ENCODE results near the gene FFAR4.

The FFAR4 gene

DNA sequence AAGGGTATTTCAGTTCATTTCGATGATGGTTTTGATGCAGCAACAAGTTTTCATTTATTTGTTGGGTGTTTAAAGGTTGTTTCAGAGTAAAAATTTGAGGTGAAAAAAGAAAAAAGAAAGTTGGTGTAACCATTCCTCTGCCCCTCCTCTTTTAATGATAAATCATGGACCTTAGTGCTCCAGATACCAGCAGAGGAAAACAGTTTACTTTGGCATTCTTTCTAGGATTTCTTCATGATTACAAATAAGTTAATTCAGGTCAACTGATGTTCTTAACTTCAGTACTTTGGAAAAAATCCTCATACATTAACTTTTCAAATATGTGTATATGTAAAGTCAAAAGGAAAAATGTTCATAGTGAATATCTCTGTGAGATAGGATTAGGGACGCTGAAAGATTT lies 36.6 kb downstream of the FFAR4 start:
- peaks cover 66% of the 10 kb centered on the region for H3K27me3 ChIP-seq (ENCODE audit: control insufficient read depth, insufficient read depth, low read length)
- H3K36me3 ChIP-seq (ENCODE audit: insufficient read depth, low read length): no peaks in the 10 kb centered on the region

DNA sequence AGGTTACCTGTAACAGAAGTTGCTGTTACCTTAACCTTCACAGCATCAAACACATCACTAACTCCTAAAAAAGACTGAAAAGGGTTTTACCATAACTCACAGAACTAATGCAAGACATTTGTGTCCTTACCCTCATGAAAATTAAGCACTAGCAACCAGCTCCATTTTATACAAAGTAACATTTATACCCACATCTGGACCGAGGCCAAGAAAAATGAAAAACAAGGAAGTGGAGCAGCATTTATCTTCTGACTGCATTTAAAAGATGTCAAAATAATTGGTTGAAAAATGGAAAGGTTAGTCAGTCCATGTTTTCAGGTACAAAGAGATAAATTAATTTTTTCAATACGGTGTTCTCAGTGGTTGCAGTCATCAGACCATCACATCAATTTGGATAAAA lies 37.7 kb downstream of the FFAR4 start:
- H3K4me3 ChIP-seq (ENCODE audit: low read length): no peak overlapping the region
- H3K36me3 ChIP-seq (ENCODE audit: insufficient read depth, low read length): no peaks in the 10 kb centered on the region
- peaks cover 5% of the 10 kb centered on the region for H3K4me1 ChIP-seq (ENCODE audit: control insufficient read depth, insufficient read depth, low read length)
- no peak overlapping the region for H3K4me2 ChIP-seq (ENCODE audit: low read length)
- no peaks in the 10 kb centered on the region for H3K9me3 ChIP-seq (replicated peaks; ENCODE audit: low read length)
- no peak overlapping the region for H3K9ac ChIP-seq (ENCODE audit: low read depth, low read length)
- peaks cover 69% of the 10 kb centered on the region for H3K27me3 ChIP-seq (ENCODE audit: control insufficient read depth, insufficient read depth, low read length)

More for the DNA sequence above, 36.6 kb downstream of the FFAR4 start:
- Histone ChIP-seq H3K4me2 (ENCODE audit: low read length) (no peak overlapping the region), H3K9ac (ENCODE audit: low read depth, low read length) (no peak overlapping the region), H3K9me3 (replicated peaks; ENCODE audit: low read length) (no peaks in the 10 kb centered on the region), H3K4me3 (ENCODE audit: low read length) (no peak overlapping the region), H3K4me1 (ENCODE audit: control insufficient read depth, insufficient read depth, low read length) (peaks cover 5% of the 10 kb centered on the region)

DNA sequence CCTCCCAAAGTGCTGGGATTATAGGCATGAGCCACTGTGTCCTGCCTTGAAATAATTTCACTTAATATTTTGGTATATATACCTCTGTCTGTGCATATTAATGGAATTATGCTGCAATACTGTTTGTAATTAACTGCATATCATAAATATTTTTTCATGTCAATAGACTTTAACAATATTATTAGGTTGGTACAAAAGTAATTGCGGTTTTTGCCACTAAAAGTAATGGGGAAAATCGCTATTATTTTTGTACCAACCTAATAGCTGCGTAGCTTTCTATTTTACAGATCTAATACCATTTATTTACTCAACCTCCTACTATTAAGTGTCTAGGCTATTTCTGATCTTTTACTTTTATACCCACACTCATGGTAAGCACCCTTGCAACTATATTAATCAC lies 42.0 kb downstream of the FFAR4 start:
- Histone ChIP-seq H3K27me3 (ENCODE audit: control insufficient read depth, insufficient read depth, low read length) (peaks cover 60% of the 10 kb centered on the region), H3K36me3 (ENCODE audit: insufficient read depth, low read length) (no peaks in the 10 kb centered on the region), H3K4me3 (ENCODE audit: low read length) (no peak overlapping the region), H3K9ac (ENCODE audit: low read depth, low read length) (no peak overlapping the region), H3K4me1 (ENCODE audit: control insufficient read depth, insufficient read depth, low read length) (no peaks in the 10 kb centered on the region), H3K4me2 (ENCODE audit: low read length) (no peak overlapping the region), H3K9me3 (replicated peaks; ENCODE audit: low read length) (no peaks in the 10 kb centered on the region)

DNA sequence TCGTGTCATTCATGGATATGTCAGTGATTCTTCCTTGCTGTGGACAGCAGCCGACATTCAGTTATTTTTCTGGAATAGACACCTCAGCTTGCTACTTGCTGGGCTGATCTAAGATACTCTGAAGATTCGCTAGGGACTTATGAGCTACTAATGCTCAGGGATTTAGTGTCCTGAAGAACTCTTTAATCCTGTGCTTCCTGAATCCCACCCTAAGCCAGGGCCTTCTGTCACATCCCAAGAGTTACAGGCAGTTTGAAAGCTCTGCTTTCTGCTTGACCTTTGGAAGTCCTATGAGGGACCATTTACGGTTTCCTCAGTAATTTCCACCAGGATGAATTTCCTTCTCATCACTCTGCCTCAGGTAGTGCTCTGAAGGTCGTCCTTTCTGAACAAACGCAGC lies 45.8 kb downstream of the FFAR4 start, which contains the start of gene PDE6C:
TSS of gene PDE6C (plus strand) at position 227 of the 400 bp plus-strand sequence. CDS start 189 bp downstream, outside the sequence.
- no peak within 1 kb of the TSS for H3K9ac ChIP-seq (ENCODE audit: low read depth, low read length)
- H3K36me3 ChIP-seq (ENCODE audit: insufficient read depth, low read length): no peaks in the 10 kb centered on the region
- H3K9me3 ChIP-seq (replicated peaks; ENCODE audit: low read length): no peaks in the 10 kb centered on the region
- peaks cover 49% of the 10 kb centered on the region for H3K27me3 ChIP-seq (ENCODE audit: control insufficient read depth, insufficient read depth, low read length)
- no peak within 1 kb of the TSS for H3K4me3 ChIP-seq (ENCODE audit: low read length)
- no peak within 1 kb of the TSS for H3K4me2 ChIP-seq (ENCODE audit: low read length)
- H3K4me1 ChIP-seq (ENCODE audit: control insufficient read depth, insufficient read depth, low read length): no peaks in the 10 kb centered on the region

DNA sequence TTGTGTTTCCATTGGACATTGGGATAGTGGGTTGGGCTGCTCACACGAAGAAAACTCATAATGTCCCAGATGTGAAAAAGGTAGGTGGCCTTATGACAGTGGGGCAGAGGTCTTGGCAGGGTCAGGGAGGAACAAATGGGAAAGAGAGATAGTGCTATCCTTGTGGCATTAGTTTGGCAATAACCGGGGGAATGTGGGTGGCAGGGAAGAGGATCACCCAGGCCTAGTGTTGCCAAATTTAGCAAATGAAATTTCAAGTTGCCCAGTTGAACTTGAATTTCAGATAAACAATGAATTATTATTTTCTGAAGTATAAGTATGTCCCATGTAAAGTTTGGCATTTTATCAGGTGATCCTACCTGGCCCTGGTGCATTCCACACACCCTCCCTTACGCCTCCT lies 46.7 kb downstream of the FFAR4 start:
- Histone ChIP-seq H3K4me1 (ENCODE audit: control insufficient read depth, insufficient read depth, low read length) (no peaks in the 10 kb centered on the region), H3K9me3 (replicated peaks; ENCODE audit: low read length) (no peaks in the 10 kb centered on the region), H3K4me3 (ENCODE audit: low read length) (no peak overlapping the region), H3K9ac (ENCODE audit: low read depth, low read length) (no peak overlapping the region), H3K4me2 (ENCODE audit: low read length) (no peak overlapping the region), H3K36me3 (ENCODE audit: insufficient read depth, low read length) (no peaks in the 10 kb centered on the region), H3K27me3 (ENCODE audit: control insufficient read depth, insufficient read depth, low read length) (peaks cover 45% of the 10 kb centered on the region)

DNA sequence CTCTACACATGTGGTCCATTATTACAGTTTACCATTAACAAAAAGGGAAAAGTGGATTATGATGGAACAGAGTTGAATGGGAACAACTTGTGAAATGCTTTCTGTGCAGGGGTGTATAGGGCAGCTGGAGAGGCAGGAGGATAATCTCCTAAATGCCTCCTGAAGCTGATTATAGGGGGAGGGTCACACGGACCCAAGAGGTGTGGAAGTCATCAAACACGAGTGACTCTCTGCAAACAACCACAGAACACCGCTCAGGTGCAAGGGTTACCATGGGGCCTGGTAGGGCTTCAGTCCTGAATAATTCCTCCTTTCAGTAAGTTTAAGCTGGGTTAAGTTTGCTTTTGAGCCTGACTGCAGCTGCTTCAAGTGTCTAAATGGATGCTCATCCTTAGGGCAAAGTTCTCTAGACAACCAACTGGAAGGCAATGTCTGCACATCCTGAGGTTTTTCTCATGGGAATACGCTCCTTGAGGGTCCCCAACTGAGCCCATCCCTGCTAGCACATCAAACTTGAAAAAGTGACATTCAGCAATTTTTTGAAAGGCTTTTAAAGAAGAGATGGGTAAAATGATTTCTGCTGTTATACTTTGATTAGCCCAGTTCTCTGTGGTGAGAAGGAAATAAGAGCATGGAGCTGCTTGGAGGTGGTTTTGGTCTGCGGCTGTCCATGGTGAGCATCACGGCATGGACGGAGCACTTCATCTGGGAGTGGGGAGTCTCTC lies 47.8 kb downstream of the FFAR4 start:
- H3K9me3 ChIP-seq (replicated peaks; ENCODE audit: low read length): no peaks in the 10 kb centered on the region
- H3K4me2 ChIP-seq (ENCODE audit: low read length): no peak overlapping the region
- H3K36me3 ChIP-seq (ENCODE audit: insufficient read depth, low read length): no peaks in the 10 kb centered on the region
- no peaks in the 10 kb centered on the region for H3K4me1 ChIP-seq (ENCODE audit: control insufficient read depth, insufficient read depth, low read length)
- H3K27me3 ChIP-seq (ENCODE audit: control insufficient read depth, insufficient read depth, low read length): peaks cover 51% of the 10 kb centered on the region
- H3K4me3 ChIP-seq (ENCODE audit: low read length): no peak overlapping the region
- no peak overlapping the region for H3K9ac ChIP-seq (ENCODE audit: low read depth, low read length)

DNA sequence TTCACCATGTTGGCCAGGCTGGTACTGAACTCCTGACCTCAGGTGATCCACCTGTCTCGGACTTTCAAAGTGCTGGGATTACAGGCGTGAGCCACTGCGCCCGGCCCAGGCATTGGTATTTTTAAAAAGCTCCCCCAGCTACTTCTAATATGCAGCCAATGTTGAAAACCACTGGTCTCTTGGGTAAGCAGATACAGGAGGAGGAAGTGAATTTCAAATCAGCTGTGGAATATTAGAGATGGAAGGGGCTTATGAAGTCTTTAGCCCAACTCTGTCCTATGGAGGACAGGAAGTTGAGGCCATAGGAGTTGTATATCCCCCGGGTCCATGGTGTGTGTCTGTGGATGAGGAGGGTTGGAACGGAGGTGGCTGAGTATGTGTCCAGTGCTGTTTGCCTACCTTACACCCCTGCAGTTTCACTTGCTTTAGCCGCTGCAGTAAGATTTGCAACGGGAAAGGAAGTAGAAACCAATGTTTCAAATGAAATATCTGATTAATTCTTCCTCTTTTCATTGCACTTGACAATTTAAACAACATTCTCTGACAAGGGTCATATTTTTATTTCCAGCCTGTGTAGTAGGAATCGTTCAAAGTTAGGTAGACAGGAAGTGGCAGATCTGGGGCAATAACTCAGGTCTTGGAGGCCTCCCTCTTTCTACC lies 49.2 kb downstream of the FFAR4 start:
- H3K27me3 ChIP-seq (ENCODE audit: control insufficient read depth, insufficient read depth, low read length): peaks cover 58% of the 10 kb centered on the region
- no peak overlapping the region for H3K4me3 ChIP-seq (ENCODE audit: low read length)
- no peak overlapping the region for H3K4me2 ChIP-seq (ENCODE audit: low read length)
- H3K9ac ChIP-seq (ENCODE audit: low read depth, low read length): no peak overlapping the region
- H3K9me3 ChIP-seq (replicated peaks; ENCODE audit: low read length): no peaks in the 10 kb centered on the region
- H3K36me3 ChIP-seq (ENCODE audit: insufficient read depth, low read length): no peaks in the 10 kb centered on the region
- H3K4me1 ChIP-seq (ENCODE audit: control insufficient read depth, insufficient read depth, low read length): no peaks in the 10 kb centered on the region

DNA sequence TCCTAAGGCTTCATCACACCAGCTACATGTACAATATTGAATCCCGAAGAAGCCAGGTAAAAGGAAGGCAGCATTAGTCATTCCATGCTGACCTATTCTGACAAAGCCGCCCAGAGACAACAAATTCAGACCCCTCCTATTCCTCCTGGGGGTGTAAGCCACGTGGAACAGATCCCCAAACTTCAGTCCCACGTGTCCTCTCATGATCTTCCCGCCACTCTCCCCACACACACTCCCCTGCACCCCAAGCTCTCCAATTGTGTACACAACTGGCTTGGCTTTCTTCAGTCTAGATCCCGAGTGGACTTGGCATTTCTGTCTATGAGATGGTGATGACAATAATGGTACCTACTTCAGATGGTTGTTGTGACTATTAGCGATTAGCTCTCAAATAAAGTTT lies 54.5 kb downstream of the FFAR4 start:
- Histone ChIP-seq H3K27me3 (ENCODE audit: control insufficient read depth, insufficient read depth, low read length) (peaks cover 62% of the 10 kb centered on the region), H3K4me1 (ENCODE audit: control insufficient read depth, insufficient read depth, low read length) (no peaks in the 10 kb centered on the region)

DNA sequence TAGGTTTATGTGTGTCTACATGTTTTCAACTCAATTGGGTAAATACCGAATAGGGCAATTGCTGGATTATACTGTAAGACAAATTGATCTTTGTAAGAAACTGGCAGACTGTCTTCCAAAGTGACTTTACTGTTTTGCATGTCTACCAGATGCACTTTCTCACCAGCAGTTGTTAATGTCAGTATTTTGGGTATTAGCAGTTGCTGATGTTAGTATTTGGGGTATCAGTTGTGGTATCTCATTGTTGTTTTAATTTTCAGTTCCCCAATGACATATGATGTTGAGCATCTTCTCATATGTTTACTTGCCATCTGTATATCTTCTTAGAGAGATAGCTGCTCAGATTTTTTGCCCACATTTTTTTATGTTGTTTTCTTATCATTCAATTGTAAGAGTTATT lies 56.5 kb downstream of the FFAR4 start:
- no peak overlapping the region for H3K4me3 ChIP-seq (ENCODE audit: low read length)
- H3K4me2 ChIP-seq (ENCODE audit: low read length): no peak overlapping the region
- H3K27me3 ChIP-seq (ENCODE audit: control insufficient read depth, insufficient read depth, low read length): peaks cover 64% of the 10 kb centered on the region
- H3K9ac ChIP-seq (ENCODE audit: low read depth, low read length): no peak overlapping the region
- H3K36me3 ChIP-seq (ENCODE audit: insufficient read depth, low read length): no peaks in the 10 kb centered on the region
- no peaks in the 10 kb centered on the region for H3K4me1 ChIP-seq (ENCODE audit: control insufficient read depth, insufficient read depth, low read length)
- no peaks in the 10 kb centered on the region for H3K9me3 ChIP-seq (replicated peaks; ENCODE audit: low read length)

More for the DNA sequence above, 54.5 kb downstream of the FFAR4 start:
- no peak overlapping the region for H3K4me2 ChIP-seq (ENCODE audit: low read length)
- no peak overlapping the region for H3K9ac ChIP-seq (ENCODE audit: low read depth, low read length)
- H3K4me3 ChIP-seq (ENCODE audit: low read length): no peak overlapping the region
- no peaks in the 10 kb centered on the region for H3K9me3 ChIP-seq (replicated peaks; ENCODE audit: low read length)
- H3K36me3 ChIP-seq (ENCODE audit: insufficient read depth, low read length): no peaks in the 10 kb centered on the region

DNA sequence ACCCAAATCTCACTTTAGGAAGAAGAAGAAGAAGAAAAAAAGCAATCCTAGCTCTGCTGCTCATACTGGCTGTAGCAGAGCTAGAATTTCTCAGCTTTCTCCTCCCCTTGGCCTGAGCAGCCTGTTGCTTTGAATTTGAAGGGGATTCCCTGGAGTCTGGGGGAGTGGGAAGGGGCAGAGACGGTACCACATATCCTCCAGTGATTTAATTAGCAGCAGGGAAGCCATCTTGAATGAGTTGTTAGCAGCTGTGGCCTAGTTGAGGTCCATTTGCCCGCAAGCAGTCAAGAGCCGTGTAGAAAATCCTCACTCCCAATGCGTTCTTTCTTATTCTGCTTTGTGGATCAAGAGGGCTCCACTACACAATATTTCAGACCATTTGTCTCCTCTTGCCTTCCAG lies 62.4 kb downstream of the FFAR4 start:
- H3K9me3 ChIP-seq (replicated peaks; ENCODE audit: low read length): no peaks in the 10 kb centered on the region
- H3K4me2 ChIP-seq (ENCODE audit: low read length): no peak overlapping the region
- H3K9ac ChIP-seq (ENCODE audit: low read depth, low read length): no peak overlapping the region
- no peak overlapping the region for H3K4me3 ChIP-seq (ENCODE audit: low read length)
- H3K27me3 ChIP-seq (ENCODE audit: control insufficient read depth, insufficient read depth, low read length): peaks cover 24% of the 10 kb centered on the region
- H3K36me3 ChIP-seq (ENCODE audit: insufficient read depth, low read length): no peaks in the 10 kb centered on the region
- H3K4me1 ChIP-seq (ENCODE audit: control insufficient read depth, insufficient read depth, low read length): no peaks in the 10 kb centered on the region

DNA sequence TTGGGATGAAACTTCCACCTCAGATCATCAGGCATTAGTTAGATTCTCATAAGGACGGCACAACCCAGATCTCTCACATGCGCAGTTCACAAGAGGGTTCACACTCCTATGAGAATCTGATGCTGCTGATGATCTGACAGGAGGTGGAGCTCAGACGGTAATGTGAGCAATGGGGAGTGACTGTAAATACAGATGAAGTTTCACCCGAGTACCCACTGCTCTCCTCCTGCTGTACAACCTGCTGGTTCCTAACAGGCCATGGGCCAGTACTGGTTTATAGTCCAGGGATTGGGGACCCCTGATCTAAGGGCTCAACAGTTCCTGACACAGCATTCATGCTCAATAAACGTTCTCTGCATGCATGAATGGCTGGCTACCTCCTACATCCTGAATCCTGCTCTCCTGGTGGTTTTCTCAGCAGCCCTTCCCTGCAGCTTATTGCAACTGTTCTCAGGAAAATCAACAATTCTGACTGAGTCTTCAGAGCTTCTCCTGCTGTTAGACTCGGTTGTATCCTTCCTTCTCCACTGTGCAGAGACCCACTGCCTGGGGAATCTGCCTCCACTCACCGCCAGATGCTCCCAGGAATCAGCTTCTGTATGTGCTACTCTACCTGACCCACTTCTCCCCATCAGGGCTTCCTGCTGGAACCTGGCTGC lies 63.3 kb downstream of the FFAR4 start:
- Histone ChIP-seq H3K9me3 (replicated peaks; ENCODE audit: low read length) (no peaks in the 10 kb centered on the region), H3K27me3 (ENCODE audit: control insufficient read depth, insufficient read depth, low read length) (peaks cover 19% of the 10 kb centered on the region), H3K4me1 (ENCODE audit: control insufficient read depth, insufficient read depth, low read length) (no peaks in the 10 kb centered on the region), H3K36me3 (ENCODE audit: insufficient read depth, low read length) (no peaks in the 10 kb centered on the region), H3K9ac (ENCODE audit: low read depth, low read length) (no peak overlapping the region), H3K4me2 (ENCODE audit: low read length) (no peak overlapping the region), H3K4me3 (ENCODE audit: low read length) (no peak overlapping the region)
